PFSK-1 (cell line): ENCODE data around the gene MDGA2.

ENCODE experiments used
- FOXP2 ChIP-seq: optimal IDR thresholded peaks from 2 replicates; pipeline ENCODE3; 2011; ENCODE audit warnings: borderline replicate concordance, control low read depth, inconsistent platforms; ENCODE audit not compliant: insufficient read depth; ENCODE audit errors: extremely low read length, extremely low read depth
- POLR2AphosphoS5 ChIP-seq: IDR thresholded peaks from 2 replicates; pipeline ENCODE4 v1.6.1; 2012; ENCODE audit warnings: low read depth, mild to moderate bottlenecking, control low read depth, low read length, moderate library complexity
- SIN3A ChIP-seq: IDR thresholded peaks from 2 replicates; pipeline ENCODE4 v1.6.1; 2012; ENCODE audit warnings: mild to moderate bottlenecking, low read length, moderate library complexity, borderline replicate concordance; ENCODE audit not compliant: insufficient read depth
- TAF1 ChIP-seq: IDR thresholded peaks from 2 replicates; pipeline ENCODE4 v1.6.1; 2012; ENCODE audit warnings: low read length, control low read depth, borderline replicate concordance; ENCODE audit not compliant: insufficient read depth
- TF ChIP-seq, protein P1 (sequence below), 2 experiments: IDR thresholded peaks; 2 replicates each; pipeline versions ENCODE4 v1.6.1 to v1.8.0; 2011 to 2012; ENCODE audit warnings: low read depth in 2 of 2, low read length in 2 of 2, control low read depth in 1 of 2, inconsistent platforms in 1 of 2, mild to moderate bottlenecking in 1 of 2, moderate library complexity in 1 of 2; ENCODE audit not compliant: insufficient read depth in 1 of 2

DNA sequence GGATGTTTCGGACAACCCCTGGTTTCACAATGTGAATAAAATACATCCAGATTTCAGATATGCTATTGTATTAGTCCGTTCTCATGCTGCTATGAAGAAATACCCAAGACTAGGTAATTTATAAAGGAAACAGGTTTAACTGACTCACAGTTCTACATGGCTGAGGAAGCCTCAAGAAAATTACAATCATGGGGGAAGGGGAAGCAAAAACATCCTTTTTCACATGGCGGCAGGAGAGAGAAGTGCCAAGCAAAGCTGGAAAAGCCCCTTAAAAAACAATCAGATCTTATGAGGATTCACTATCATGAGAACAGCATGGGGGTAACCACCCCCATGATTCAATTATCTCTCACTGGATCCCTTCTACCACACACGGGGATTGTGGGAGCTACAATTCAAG is 451.7 kb downstream of the MDGA2 start:
- TF ChIP-seq TAF1: no peak
- TF ChIP-seq POLR2AphosphoS5: no peak
- no peak for TF ChIP-seq SIN3A
- TF ChIP-seq, protein P1, sequence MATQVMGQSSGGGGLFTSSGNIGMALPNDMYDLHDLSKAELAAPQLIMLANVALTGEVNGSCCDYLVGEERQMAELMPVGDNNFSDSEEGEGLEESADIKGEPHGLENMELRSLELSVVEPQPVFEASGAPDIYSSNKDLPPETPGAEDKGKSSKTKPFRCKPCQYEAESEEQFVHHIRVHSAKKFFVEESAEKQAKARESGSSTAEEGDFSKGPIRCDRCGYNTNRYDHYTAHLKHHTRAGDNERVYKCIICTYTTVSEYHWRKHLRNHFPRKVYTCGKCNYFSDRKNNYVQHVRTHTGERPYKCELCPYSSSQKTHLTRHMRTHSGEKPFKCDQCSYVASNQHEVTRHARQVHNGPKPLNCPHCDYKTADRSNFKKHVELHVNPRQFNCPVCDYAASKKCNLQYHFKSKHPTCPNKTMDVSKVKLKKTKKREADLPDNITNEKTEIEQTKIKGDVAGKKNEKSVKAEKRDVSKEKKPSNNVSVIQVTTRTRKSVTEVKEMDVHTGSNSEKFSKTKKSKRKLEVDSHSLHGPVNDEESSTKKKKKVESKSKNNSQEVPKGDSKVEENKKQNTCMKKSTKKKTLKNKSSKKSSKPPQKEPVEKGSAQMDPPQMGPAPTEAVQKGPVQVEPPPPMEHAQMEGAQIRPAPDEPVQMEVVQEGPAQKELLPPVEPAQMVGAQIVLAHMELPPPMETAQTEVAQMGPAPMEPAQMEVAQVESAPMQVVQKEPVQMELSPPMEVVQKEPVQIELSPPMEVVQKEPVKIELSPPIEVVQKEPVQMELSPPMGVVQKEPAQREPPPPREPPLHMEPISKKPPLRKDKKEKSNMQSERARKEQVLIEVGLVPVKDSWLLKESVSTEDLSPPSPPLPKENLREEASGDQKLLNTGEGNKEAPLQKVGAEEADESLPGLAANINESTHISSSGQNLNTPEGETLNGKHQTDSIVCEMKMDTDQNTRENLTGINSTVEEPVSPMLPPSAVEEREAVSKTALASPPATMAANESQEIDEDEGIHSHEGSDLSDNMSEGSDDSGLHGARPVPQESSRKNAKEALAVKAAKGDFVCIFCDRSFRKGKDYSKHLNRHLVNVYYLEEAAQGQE (IDR thresholded peaks at IDR 0.05; ENCODE audit: insufficient read depth in 1 of 2, low read depth in 2 of 2, low read length in 2 of 2): no peak
- TF ChIP-seq FOXP2: no peak
